Astrocyte of the spinal cord (primary cell): ENCODE measurements around the gene KCNJ15.

ENCODE experiments used
- DNase-seq: peaks from one replicate; pipeline ENCODE4 v3.0.0; 2011; ENCODE audit warnings: low read depth, low spot score
- H3K4me3 ChIP-seq: 2 replicates; pipeline ENCODE4 v1.5.1; 2011; ENCODE audit warnings: low read depth, mild to moderate bottlenecking, low read length, moderate library complexity
- in situ Hi-C: cut with HindIII; loops from 2 replicates; pipeline ENCODE4 v1.10.0; 2017; ENCODE audit warnings: low sequenced_read_pairs
- TF ChIP-seq, protein P1 (sequence below): IDR thresholded peaks from 2 replicates; pipeline ENCODE4 v1.5.1; 2012; ENCODE audit warnings: low read depth, mild to moderate bottlenecking, low read length, inconsistent platforms

The KCNJ15 gene

GRCh38 chr21:38308532-38309119 lies 51.8 kb downstream of the KCNJ15 start:
- TF ChIP-seq, protein P1, sequence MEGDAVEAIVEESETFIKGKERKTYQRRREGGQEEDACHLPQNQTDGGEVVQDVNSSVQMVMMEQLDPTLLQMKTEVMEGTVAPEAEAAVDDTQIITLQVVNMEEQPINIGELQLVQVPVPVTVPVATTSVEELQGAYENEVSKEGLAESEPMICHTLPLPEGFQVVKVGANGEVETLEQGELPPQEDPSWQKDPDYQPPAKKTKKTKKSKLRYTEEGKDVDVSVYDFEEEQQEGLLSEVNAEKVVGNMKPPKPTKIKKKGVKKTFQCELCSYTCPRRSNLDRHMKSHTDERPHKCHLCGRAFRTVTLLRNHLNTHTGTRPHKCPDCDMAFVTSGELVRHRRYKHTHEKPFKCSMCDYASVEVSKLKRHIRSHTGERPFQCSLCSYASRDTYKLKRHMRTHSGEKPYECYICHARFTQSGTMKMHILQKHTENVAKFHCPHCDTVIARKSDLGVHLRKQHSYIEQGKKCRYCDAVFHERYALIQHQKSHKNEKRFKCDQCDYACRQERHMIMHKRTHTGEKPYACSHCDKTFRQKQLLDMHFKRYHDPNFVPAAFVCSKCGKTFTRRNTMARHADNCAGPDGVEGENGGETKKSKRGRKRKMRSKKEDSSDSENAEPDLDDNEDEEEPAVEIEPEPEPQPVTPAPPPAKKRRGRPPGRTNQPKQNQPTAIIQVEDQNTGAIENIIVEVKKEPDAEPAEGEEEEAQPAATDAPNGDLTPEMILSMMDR: no peak
- H3K4me3 ChIP-seq: no peak overlapping the region

DNA sequence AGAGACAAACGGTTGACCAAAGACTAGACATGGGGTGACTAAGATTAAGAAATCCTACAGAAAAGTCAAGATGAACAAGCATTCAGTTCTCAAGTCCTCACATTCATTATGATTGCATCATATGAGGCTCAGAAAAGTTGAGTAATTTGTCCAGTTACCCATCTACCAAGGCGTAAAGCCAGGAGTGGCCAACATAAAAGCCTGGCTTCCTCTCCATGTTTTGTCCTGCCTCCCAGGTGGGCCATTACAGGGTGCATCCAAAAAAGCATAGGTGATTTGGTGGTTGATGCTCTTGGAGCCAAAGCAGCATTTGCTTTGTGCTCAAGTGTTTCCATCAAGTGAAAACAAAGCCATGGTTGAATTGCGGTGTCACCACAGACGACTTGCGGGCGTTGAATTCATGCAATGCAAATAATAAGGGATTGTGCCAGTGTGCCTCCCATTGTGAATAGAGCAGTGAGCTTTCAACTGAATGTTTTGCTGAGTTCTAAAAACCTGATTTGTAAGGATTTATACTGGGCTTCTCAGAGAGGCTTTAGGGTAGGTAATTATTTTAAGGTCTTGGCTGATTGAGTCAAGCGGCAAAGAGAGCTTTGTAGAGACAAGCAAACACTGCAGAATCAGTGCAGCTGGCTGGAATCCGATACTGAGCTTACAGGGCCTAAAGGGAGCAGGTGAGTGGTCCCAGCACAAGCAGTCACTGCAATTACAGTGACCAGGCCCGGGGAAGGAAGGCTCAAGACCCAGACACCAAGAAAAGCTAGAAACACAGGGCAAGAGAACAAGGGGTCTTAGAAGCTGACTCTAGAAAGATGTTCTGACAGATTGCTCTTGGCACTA lies 54.1 kb downstream of the KCNJ15 start:
- TF ChIP-seq, protein P1: no peak
- no peak overlapping the region for H3K4me3 ChIP-seq
- DNase-seq: peak; percentile 56
- in situ Hi-C loops: no loop called here

More at GRCh38 chr21:38308532-38309119, 51.8 kb downstream of the KCNJ15 start:
- in situ Hi-C loops: no loop called here
- DNase-seq: no peak

DNA sequence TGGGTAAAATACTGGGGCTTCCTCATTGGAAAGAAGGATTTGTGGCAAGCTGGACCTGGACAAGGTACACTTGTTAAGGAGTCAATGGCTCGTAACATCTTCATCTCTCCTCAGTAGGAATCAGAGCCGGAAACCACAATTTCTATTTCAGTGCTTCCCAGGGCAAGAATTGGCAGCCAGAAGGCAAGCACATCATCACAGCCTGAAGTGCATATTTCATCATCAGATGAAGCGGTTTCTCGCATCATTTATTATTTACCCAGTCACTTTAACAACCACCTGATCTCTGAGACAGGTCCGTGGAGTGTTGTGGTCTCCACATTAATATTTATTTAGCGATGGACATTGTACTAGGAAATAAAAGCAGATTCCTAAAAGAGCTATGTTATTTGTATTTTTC lies 55.0 kb downstream of the KCNJ15 start:
- no peak overlapping the region for H3K4me3 ChIP-seq
- in situ Hi-C loops: no loop called here
- DNase-seq: no peak
- TF ChIP-seq, protein P1: no peak

DNA sequence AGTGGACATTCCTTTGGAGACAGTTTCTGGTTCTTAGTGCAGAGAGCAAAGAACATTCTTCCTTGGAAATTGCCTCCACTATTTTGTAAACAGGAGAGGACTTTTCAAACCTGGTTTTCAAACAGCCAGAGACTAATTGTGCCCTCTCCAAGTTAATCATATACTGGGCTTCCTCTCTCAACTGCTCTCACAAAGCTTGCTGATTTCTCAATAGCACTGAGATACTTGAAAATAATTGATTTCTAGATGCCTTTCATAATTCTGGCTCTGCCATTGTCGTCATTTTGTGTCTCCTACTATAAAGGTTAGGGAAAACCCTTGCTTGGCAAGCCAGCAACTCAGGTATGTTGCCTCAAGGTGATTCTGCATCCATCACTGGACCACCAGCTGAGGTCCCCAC lies 56.0 kb downstream of the KCNJ15 start:
- TF ChIP-seq, protein P1: no peak
- in situ Hi-C loops: no loop called here
- no peak for DNase-seq
- no peak overlapping the region for H3K4me3 ChIP-seq

DNA sequence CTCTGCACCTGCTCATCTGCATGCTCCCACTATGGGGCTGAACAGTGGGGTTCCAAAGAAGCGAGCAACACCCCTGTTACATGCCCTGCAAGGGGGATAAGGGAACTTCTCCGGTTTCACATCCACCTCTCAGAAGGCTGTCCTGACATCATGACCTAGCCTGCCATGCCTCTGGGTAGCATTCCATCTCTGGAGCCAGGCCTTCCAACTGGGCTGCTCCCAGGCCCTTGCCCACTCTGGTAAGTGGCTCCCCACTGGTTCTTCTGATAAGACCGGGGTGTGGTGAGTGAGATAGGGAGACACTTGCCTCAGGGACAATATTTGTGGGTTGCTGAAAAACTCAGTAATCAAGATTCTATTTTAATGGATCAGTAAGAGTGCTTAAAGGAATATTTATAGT lies 57.8 kb downstream of the KCNJ15 start:
- TF ChIP-seq, protein P1: no peak
- in situ Hi-C loops: no loop called here
- DNase-seq: no peak
- no peak overlapping the region for H3K4me3 ChIP-seq

GRCh38 chr21:38315122-38315521 lies 58.3 kb downstream of the KCNJ15 start:
- DNase-seq: peak; percentile 58
- in situ Hi-C loops: no loop called here
- H3K4me3 ChIP-seq: no peak overlapping the region
- TF ChIP-seq, protein P1: no peak
